GM12872 (cell line): ENCODE data around the gene BACH2.

Source experiments
- TF ChIP-seq, protein P1 (sequence below): IDR thresholded peaks from 3 replicates; pipeline ENCODE4 v1.5.1; 2011; ENCODE audit warnings: low read depth, mild to moderate bottlenecking, low read length, moderate library complexity; ENCODE audit not compliant: insufficient read depth

Gene BACH2

DNA sequence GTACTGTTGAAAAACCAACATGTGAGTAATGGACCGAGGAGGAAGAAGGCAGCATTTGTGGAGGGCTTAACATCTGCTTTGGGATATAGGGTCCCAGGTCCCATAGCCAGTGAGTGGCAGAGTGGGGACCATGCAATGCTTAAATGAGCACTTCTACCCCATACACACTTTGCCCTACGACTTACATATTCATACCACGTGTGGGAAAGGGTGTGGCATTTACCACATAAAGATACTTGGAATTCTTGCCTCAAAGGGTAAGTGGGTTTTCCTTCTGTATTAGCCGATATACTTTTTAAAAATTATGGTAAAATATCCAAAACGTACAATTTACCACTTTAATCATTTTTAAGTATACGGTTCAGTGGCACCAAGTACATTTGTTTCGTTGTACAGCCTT is 199.3 kb downstream of the BACH2 start:
- TF ChIP-seq, protein P1, sequence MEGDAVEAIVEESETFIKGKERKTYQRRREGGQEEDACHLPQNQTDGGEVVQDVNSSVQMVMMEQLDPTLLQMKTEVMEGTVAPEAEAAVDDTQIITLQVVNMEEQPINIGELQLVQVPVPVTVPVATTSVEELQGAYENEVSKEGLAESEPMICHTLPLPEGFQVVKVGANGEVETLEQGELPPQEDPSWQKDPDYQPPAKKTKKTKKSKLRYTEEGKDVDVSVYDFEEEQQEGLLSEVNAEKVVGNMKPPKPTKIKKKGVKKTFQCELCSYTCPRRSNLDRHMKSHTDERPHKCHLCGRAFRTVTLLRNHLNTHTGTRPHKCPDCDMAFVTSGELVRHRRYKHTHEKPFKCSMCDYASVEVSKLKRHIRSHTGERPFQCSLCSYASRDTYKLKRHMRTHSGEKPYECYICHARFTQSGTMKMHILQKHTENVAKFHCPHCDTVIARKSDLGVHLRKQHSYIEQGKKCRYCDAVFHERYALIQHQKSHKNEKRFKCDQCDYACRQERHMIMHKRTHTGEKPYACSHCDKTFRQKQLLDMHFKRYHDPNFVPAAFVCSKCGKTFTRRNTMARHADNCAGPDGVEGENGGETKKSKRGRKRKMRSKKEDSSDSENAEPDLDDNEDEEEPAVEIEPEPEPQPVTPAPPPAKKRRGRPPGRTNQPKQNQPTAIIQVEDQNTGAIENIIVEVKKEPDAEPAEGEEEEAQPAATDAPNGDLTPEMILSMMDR: no peak

DNA sequence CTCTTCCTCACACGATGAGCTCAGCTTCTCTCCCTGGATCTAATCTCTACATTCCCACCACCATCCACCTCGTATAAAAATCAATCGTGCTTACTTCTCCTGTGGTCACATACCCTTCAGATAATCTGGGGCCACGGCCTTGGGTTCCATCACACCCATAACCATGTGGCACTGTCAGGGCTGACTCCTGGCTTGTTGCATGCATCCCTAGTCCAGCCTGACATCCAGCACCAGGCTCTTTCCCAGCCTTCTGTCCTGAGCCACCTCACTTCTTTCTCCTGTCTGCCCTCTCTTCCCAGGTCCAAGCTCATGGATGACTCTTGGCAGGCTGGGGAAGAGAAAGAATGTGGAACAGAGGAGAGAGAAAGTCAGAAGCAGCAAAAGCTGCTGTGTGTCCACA is 199.8 kb downstream of the BACH2 start:
- TF ChIP-seq, protein P1: no peak

DNA sequence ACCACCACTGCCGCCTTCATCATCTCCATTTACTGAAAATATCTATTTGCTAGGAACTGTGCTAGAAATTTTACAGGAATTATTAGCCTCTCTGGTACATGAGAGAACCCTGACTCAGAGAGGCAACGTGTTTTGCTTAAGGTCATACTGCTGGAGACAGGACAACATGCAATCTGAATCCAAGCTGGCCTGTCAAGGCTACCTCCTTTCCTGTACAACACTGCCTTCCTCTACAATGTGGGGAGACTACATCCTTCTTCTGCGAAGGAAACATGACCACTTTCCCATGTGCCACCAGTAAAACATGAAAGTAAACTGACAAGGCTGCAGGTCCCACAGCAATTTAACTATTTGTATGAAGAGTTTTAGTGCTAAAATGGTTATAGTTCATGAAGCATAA is 200.9 kb downstream of the BACH2 start:
- TF ChIP-seq, protein P1: no peak

DNA sequence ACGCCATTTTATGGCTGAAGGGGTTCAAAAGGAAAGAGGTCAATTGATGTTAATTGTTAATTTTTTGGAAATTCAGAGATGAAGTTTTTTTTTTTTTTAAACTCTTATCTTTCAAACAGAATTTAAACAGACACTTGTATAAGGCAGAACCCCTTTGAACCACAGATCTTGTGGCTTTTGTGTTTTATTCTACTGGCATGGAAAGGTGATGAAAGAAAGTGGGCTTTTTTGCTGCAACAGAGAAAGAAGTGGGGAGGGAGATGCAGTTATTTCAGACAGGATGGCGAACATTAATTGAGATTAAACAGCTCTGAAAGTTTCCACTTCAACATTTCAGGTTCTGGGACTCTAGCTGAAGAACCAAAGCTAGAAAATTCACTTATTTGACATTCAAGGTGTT is 201.5 kb downstream of the BACH2 start:
- TF ChIP-seq, protein P1: no peak

DNA sequence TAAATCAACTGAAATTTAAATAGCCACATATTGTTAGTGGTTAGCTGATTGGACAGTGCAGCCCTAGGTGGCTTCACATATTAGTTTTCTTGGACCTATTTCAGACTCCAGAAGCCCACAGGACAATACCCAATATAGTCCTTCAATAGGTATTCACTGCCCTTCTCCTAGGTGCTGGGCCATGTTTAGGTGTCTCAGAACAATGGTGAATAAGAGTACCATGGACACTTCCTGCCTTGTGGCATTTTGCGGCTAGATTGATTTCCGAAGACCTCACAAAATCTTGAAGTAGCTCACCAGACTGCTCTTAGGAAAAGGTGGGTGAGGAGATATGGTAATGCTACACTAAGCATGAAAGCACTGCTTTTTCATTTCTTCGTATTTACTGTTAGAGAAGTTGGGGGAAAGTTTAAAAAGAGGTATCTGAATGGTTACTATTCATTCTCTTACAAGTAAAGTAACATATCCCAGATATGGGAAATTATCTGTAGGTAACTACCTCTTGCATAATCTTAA is 203.0 kb downstream of the BACH2 start:
- TF ChIP-seq, protein P1: no peak

DNA sequence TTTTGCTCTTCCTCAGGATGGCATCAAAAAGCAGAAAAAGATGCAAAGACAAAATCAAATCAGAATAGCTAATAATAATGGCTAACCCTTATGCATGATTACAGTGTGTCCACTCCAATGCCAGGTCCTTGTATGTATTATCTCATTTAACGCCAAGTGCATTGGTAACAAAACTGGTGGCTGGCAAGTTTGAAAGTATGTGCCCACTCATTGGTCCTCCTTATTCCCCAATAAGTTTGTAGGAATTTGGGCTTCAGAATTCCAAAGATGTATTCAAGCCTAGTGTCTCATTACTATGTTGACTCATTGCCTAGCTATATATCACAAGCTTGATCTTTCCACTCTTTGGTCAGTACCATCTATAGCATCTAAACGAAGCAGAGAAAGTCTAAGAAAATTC is 205.8 kb downstream of the BACH2 start:
- TF ChIP-seq, protein P1: no peak

DNA sequence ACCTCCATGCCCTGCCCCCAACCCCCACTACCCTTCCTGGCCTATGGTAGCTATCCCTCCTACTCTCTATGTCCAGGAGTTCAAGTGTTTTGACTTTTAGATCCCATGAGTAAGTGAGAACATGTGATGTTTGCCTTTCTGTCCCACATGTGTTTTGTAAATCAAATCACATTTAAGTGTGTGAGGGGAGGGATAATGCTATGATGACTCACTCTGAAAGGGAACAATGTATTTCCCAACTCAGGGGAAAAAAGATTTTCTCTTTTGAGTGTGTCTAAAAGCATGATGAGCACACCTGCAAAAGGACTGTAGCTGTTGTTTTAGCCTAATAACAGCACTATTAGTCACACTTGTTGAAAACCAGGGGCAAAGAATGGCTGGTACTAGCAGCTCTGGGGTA is 208.6 kb downstream of the BACH2 start:
- TF ChIP-seq, protein P1: no peak
